ENCODE results near the gene FAM120C.

GRCh38 chrX:54171527-54172250 lies 11.4 kb downstream of the FAM120C start:
- TF ChIP-seq CTCF (conservative IDR thresholded peaks at IDR 0.05; ENCODE audit: low read depth, low read length) (no peak), POLR2A (IDR thresholded peaks at IDR 0.05; ENCODE audit: low read depth, low read length) (no peak), RFX5 (IDR thresholded peaks at IDR 0.05; ENCODE audit: low read depth, low read length) (no peak), SMC3 (IDR thresholded peaks at IDR 0.05; ENCODE audit: low read depth, low read length) (no peak), MXI1 (IDR thresholded peaks at IDR 0.05; ENCODE audit: borderline replicate concordance, low read depth, low read length) (no peak), RAD21 (IDR thresholded peaks at IDR 0.05; ENCODE audit: low read length) (no peak), BHLHE40 (IDR thresholded peaks at IDR 0.05; ENCODE audit: low read depth, low read length) (no peak), ELK1 (IDR thresholded peaks at IDR 0.05; ENCODE audit: borderline replicate concordance, low read depth, low read length) (no peak), NFE2L2 (IDR thresholded peaks at IDR 0.05; ENCODE audit: low read depth, low read length) (no peak), USF2 (IDR thresholded peaks at IDR 0.05; ENCODE audit: low read depth, low read length) (no peak), MAFK (IDR thresholded peaks at IDR 0.05; ENCODE audit: low read depth, low read length) (no peak)

Measured in IMR-90 (cell line).